H1 (cell line): ENCODE measurements around the gene RNF212. TPM values are rescaled to one million over a fixed set of nuclear protein-coding genes. Genes with fewer than 3 reads are reported as not detected.

Experiments used
- CTCF ChIA-PET: fragments of 300-600 bp; sonication (Branson Sonifier 250); formaldehyde crosslinking; loops from one replicate; lab custom pipeline; 2021; ENCODE audit not compliant: partially characterized antibody; lab: Charles Lee
- POLR2A ChIA-PET: fragments of 300-600 bp; sonication (Branson Sonifier 250); formaldehyde crosslinking; loops from one replicate; lab custom pipeline; 2021; ENCODE audit warnings: inconsistent platforms; ENCODE audit not compliant: partially characterized antibody; lab: Charles Lee
- DNase-seq, 2 experiments: peaks; one replicate each; pipeline versions ENCODE4 v3.0.0 to v3.0.0-alpha.2; 2010 to 2022; ENCODE audit warnings: low spot score in 2 of 2, low read depth in 1 of 2, mixed read lengths in 1 of 2
- FAIRE-seq: peaks from 2 replicates; lab custom pipeline; 2011; peaks lifted over from hg19 to GRCh38; lab: Jason Lieb, UNC
- H2AFZ ChIP-seq: 2 replicates; pipeline ENCODE4 v1.8.1; 2012; ENCODE audit warnings: low read length, inconsistent platforms
- H2AK5ac ChIP-seq: 2 replicates; pipeline ENCODE4 v1.6.1; 2013; ENCODE audit warnings: low read depth, low read length
- H2BK120ac ChIP-seq: replicated peaks from 2 replicates; pipeline ENCODE3; 2013; ENCODE audit warnings: low read depth, low read length, inconsistent platforms
- H2BK12ac ChIP-seq: 2 replicates; pipeline ENCODE4 v1.6.1; 2013; ENCODE audit warnings: low read depth, low read length
- H2BK15ac ChIP-seq: 2 replicates; pipeline ENCODE4 v1.6.1; 2013; ENCODE audit warnings: low read length
- H2BK20ac ChIP-seq: 2 replicates; pipeline ENCODE4 v1.6.1; 2013; ENCODE audit warnings: low read length
- H2BK5ac ChIP-seq: 2 replicates; pipeline ENCODE4 v1.6.1; 2013; ENCODE audit warnings: low read depth, low read length
- H3K14ac ChIP-seq: 2 replicates; pipeline ENCODE4 v1.6.1; 2013; ENCODE audit warnings: inconsistent platforms; ENCODE audit not compliant: insufficient read length
- H3K18ac ChIP-seq: 2 replicates; pipeline ENCODE4 v1.6.1; 2013; ENCODE audit warnings: low read length; ENCODE audit errors: extremely low read depth
- H3K23ac ChIP-seq: 2 replicates; pipeline ENCODE4 v1.6.1; 2013; ENCODE audit warnings: inconsistent platforms; ENCODE audit not compliant: insufficient read length
- H3K23me2 ChIP-seq: 2 replicates; pipeline ENCODE4 v1.6.1; 2013; ENCODE audit warnings: low read depth, low read length
- H3K27ac ChIP-seq: 2 replicates; pipeline ENCODE4 v1.6.1; 2011; ENCODE audit warnings: low read depth, low read length, inconsistent platforms
- H3K27me3 ChIP-seq, 4 experiments: replicated peaks in 1 of 4; 1 replicate in 1 of 4; 2 replicates in 3 of 4; pipeline versions ENCODE4 v1.6.1 to v1.8.1; 2011 to 2013; ENCODE audit warnings: low read length in 3 of 4, mild to moderate bottlenecking in 3 of 4, inconsistent platforms in 2 of 4, mixed read lengths in 2 of 4, moderate library complexity in 1 of 4; ENCODE audit not compliant: control insufficient read depth in 3 of 4, insufficient read depth in 3 of 4; ENCODE audit errors: extremely low read depth in 1 of 4
- H3K36me3 ChIP-seq, 4 experiments: 2 replicates each; pipeline versions ENCODE4 v1.6.1 to v1.8.1; 2011 to 2013; ENCODE audit warnings: mild to moderate bottlenecking in 4 of 4, low read length in 3 of 4, moderate library complexity in 2 of 4, control low read depth in 1 of 4, inconsistent platforms in 1 of 4; ENCODE audit not compliant: insufficient read depth in 4 of 4, control insufficient read depth in 2 of 4
- H3K4ac ChIP-seq: replicated peaks from 2 replicates; pipeline ENCODE3; 2013; ENCODE audit warnings: low read length, low read depth, mixed read lengths, inconsistent platforms; ENCODE audit not compliant: insufficient read length
- H3K4me1 ChIP-seq, 4 experiments: replicated peaks in 1 of 4; 1 replicate in 1 of 4; 2 replicates in 3 of 4; pipeline versions ENCODE4 v1.6.1 to v1.8.1; 2011 to 2013; ENCODE audit warnings: low read length in 3 of 4, inconsistent platforms in 2 of 4, mixed read lengths in 1 of 4; ENCODE audit not compliant: insufficient read depth in 4 of 4, control insufficient read depth in 3 of 4
- H3K4me2 ChIP-seq, 2 experiments: 2 replicates each; pipeline versions ENCODE4 v1.6.1 to v1.8.1; 2011 to 2013; ENCODE audit warnings: low read depth in 2 of 2, low read length in 2 of 2, control low read depth in 1 of 2, inconsistent platforms in 1 of 2, mild to moderate bottlenecking in 1 of 2; ENCODE audit not compliant: insufficient read depth in 1 of 2
- H3K4me3 ChIP-seq, 4 experiments: fragments of 200-600, 300-600 bp in 1 of 4; sonication (generic), shearing (Covaris generic), sonication (Bioruptor Twin) in 1 of 4; 2 replicates each; pipeline versions ENCODE4 v1.5.1 to v1.8.1; 2011 to 2016; ENCODE audit warnings: low read length in 4 of 4, low read depth in 3 of 4, control low read depth in 2 of 4, inconsistent platforms in 2 of 4, mild to moderate bottlenecking in 2 of 4, mixed read lengths in 1 of 4, moderate library complexity in 1 of 4; ENCODE audit not compliant: insufficient read depth in 2 of 4; ENCODE audit errors: extremely low read depth in 1 of 4
- H3K56ac ChIP-seq: replicated peaks from 2 replicates; pipeline ENCODE3; 2013; ENCODE audit warnings: low read depth, mild to moderate bottlenecking, mixed read lengths, low read length, inconsistent platforms; ENCODE audit not compliant: insufficient read length
- H3K79me1 ChIP-seq: 2 replicates; pipeline ENCODE4 v1.6.1; 2013; ENCODE audit warnings: low read depth, low read length, control low read depth
- H3K79me2 ChIP-seq, 2 experiments: 2 replicates each; pipeline versions ENCODE4 v1.6.1 to v1.8.1; 2012 to 2013; ENCODE audit warnings: low read length in 2 of 2, mild to moderate bottlenecking in 2 of 2, inconsistent platforms in 1 of 2; ENCODE audit not compliant: insufficient read depth in 2 of 2, control insufficient read depth in 1 of 2
- H3K9ac ChIP-seq, 4 experiments: replicated peaks in 1 of 4; 1 replicate in 1 of 4; 2 replicates in 3 of 4; pipeline versions ENCODE4 v1.6.1 to v1.8.1; 2011 to 2013; ENCODE audit warnings: low read depth in 3 of 4, low read length in 3 of 4, control low read depth in 2 of 4, mild to moderate bottlenecking in 2 of 4, moderate library complexity in 2 of 4, inconsistent platforms in 1 of 4; ENCODE audit errors: extremely low read depth in 1 of 4
- H3K9me3 ChIP-seq, 2 experiments: 2 replicates each; pipeline versions ENCODE4 v1.6.1 to v1.8.1; 2012 to 2013; ENCODE audit warnings: mild to moderate bottlenecking in 2 of 2, moderate library complexity in 2 of 2, control low read depth in 1 of 2, inconsistent platforms in 1 of 2, low read depth in 1 of 2, low read length in 1 of 2, mixed read lengths in 1 of 2; ENCODE audit not compliant: insufficient read depth in 2 of 2
- H4K20me1 ChIP-seq, 2 experiments: replicated peaks in 1 of 2; 2 replicates each; pipeline versions ENCODE3 to v1.8.1; 2011 to 2013; ENCODE audit warnings: inconsistent platforms in 2 of 2, low read length in 2 of 2, mild to moderate bottlenecking in 1 of 2; ENCODE audit not compliant: insufficient read depth in 2 of 2, control insufficient read depth in 1 of 2
- H4K5ac ChIP-seq: 2 replicates; pipeline ENCODE4 v1.6.1; 2013; ENCODE audit warnings: low read length, low read depth, mixed read lengths, inconsistent platforms; ENCODE audit not compliant: insufficient read length
- H4K8ac ChIP-seq: 2 replicates; pipeline ENCODE4 v1.8.0; 2013; ENCODE audit warnings: mild to moderate bottlenecking, moderate library complexity, low read length, inconsistent platforms; ENCODE audit not compliant: insufficient read depth; ENCODE audit errors: extremely low read depth
- H4K91ac ChIP-seq: replicated peaks from 2 replicates; pipeline ENCODE3; 2013; ENCODE audit warnings: low read length, mixed read lengths, inconsistent platforms; ENCODE audit not compliant: insufficient read length
- CHD1 ChIP-seq: IDR thresholded peaks from 2 replicates; pipeline ENCODE4 v1.6.1; 2012; ENCODE audit warnings: low read depth, low read length, improper control_type of control experiment
- CHD2 ChIP-seq: IDR thresholded peaks from 2 replicates; pipeline ENCODE4 v1.6.1; 2012; ENCODE audit warnings: low read length, improper control_type of control experiment
- NRF1 ChIP-seq: IDR thresholded peaks from 2 replicates; pipeline ENCODE4 v1.6.1; 2011; ENCODE audit warnings: mild to moderate bottlenecking, low read depth, low read length, improper control_type of control experiment
- POLR2A ChIP-seq, 2 experiments: IDR thresholded peaks; 1 replicate in 1 of 2; 2 replicates in 1 of 2; pipeline ENCODE4 v1.6.1; 2011; ENCODE audit warnings: low read depth in 2 of 2, low read length in 2 of 2, mild to moderate bottlenecking in 2 of 2; ENCODE audit errors: control extremely low read depth in 1 of 2
- RAD21 ChIP-seq, 2 experiments: IDR thresholded peaks in 1 of 2; conservative IDR thresholded peaks in 1 of 2; 2 replicates each; pipeline ENCODE4 v1.6.1; 2011; ENCODE audit warnings: low read depth in 2 of 2, low read length in 2 of 2, improper control_type of control experiment in 1 of 2, inconsistent platforms in 1 of 2, mild to moderate bottlenecking in 1 of 2, moderate library complexity in 1 of 2
- SP4 ChIP-seq: IDR thresholded peaks from 2 replicates; pipeline ENCODE4 v1.6.1; 2012; ENCODE audit warnings: low read length, inconsistent platforms
- SRF ChIP-seq: IDR thresholded peaks from 2 replicates; pipeline ENCODE4 v1.6.1; 2011; ENCODE audit warnings: mild to moderate bottlenecking, low read depth, low read length, moderate library complexity
- TAF7 ChIP-seq: optimal IDR thresholded peaks from 2 replicates; pipeline ENCODE3; 2011; ENCODE audit warnings: low read depth, mild to moderate bottlenecking, inconsistent platforms, low read length, moderate library complexity, borderline replicate concordance
- TCF12 ChIP-seq: IDR thresholded peaks from 2 replicates; pipeline ENCODE4 v1.6.1; 2011; ENCODE audit warnings: low read depth, mild to moderate bottlenecking, low read length
- WGBS, 2 experiments: shearing (Covaris generic) in 1 of 2; methylation state at CpG; one replicate each; pipeline versions ENCODE4 v1.1.6 to v1.1.7; 2013 to 2015; ENCODE audit warnings: low lambda C conversion rate in 2 of 2, mixed read lengths in 2 of 2, inconsistent platforms in 1 of 2, low coverage in 1 of 2, missing lambda C conversion rate in 1 of 2; ENCODE audit not compliant: insufficient replicate concordance in 2 of 2, insufficient coverage in 1 of 2, insufficient read length in 1 of 2; ENCODE audit errors: extremely low coverage in 1 of 2, missing lambda C conversion rate in 1 of 2; 5-methylcytosine and 5-hydroxymethylcytosine counted together
- polyA plus RNA-seq, 7 experiments: library from polyadenylated mRNA; depleted of rRNA in 3 of 7; stranded (reverse) in 5 of 7; unstranded in 2 of 7; fragments of >200 nt in 5 of 7; fragments of 200-250 nt in 2 of 7; gene quantifications; 1 replicate in 5 of 7; 2 replicates in 1 of 7; 4 replicates in 1 of 7; pipeline versions ENCODE4 v1.2.1 to v1.2.3, GENCODE V29; 2011 to 2013; ENCODE audit warnings: missing spikeins in 2 of 7, mixed read lengths in 2 of 7
- total RNA-seq: library from RNA; stranded (reverse); fragmentation: NEBNext Ultra II Directional; extraction: Animal tissue kit (Norgen Biotek cat#: 25700); gene quantifications from 2 replicates; pipeline ENCODE4 v1.2.1, GENCODE V29; 2021

RNF212 gene
- total and polyA plus RNA-seq, 2 of the 8 experiments (the other 6 are each of a cell fraction or from before 2014, with no cell fraction given): 3.4 to 5.4 TPM

DNA sequence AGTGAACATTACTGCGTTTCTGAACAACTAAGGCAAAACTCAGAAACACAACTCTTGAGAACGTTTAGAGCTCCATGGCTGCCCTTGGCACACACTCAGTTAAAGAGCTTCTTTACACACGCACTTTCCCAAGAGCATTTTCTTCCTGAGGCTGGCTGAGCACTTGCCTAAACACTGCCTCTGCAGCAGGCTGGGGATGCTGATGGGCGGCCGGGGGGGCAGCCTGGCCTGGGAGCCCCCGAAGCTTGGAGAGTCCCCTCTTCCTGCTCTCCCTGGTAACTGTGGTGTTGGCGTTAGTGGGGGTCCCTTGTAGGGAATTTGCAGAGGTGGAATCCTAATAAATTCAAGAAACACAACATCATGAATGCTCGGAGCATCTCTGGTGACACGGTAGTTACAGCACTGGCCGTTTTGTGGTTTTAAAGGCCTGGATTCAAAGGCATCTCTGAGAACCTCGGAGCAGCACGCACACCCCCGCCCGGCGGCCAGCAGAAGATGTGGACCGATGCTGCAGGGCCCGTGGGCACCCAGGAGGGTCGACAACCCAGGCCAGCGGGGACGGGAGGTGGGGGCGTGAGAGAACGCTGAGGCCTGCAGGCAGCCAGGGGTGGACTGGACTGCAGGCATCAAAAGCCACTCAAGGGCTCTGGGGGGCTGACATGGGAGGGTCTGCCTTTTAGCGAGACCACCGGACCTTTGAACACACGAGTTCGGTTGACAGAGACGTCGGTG, 56.5 kb downstream of the RNF212 start:
- no peak overlapping the region for H2AFZ ChIP-seq
- H3K56ac ChIP-seq: no peak overlapping the region
- H3K18ac ChIP-seq: no peak overlapping the region
- FAIRE-seq (no peak), DNase-seq (no peak)
- peaks cover 0 to 7% (median 4%) of the 10 kb centered on the region in 4 experiments; a peak in 2 of 7 replicates for H3K4me1 ChIP-seq
- no peak overlapping the region for H3K14ac ChIP-seq
- H3K4me2 ChIP-seq: no peak overlapping the region
- no peak overlapping the region for H2BK120ac ChIP-seq
- H2BK12ac ChIP-seq: no peak overlapping the region
- H2BK5ac ChIP-seq: no peak overlapping the region
- H4K91ac ChIP-seq: no peak overlapping the region
- H3K9ac ChIP-seq: no peak overlapping the region
- peaks cover 0 to 20% (median 13%) of the 10 kb centered on the region in 4 experiments; a peak in 6 of 7 replicates for H3K27me3 ChIP-seq
- POLR2A ChIA-PET: interaction anchor here (1.5 kb wide), 1 partner anchor 9 kb away, joined by 5 read pairs; no protein-coding TSS in a partner anchor
- no peak overlapping the region for H2AK5ac ChIP-seq
- no peaks in the 10 kb centered on the region for H3K79me1 ChIP-seq
- no peaks in the 10 kb centered on the region for H3K36me3 ChIP-seq
- H2BK20ac ChIP-seq: no peak overlapping the region
- H3K4me3 ChIP-seq: no peak overlapping the region
- 86% methylated on average over 25 of the region's 28 CpGs; no CpG with 5 or more reads in 1 of the 2 experiments for WGBS, 2 experiments
- H3K79me2 ChIP-seq: no peaks in the 10 kb centered on the region
- H3K23ac ChIP-seq: no peak overlapping the region
- H2BK15ac ChIP-seq: no peak overlapping the region
- H3K27ac ChIP-seq: no peak overlapping the region
- no peak overlapping the region for H3K4ac ChIP-seq
- H3K23me2 ChIP-seq: no peaks in the 10 kb centered on the region
- H4K5ac ChIP-seq: no peak overlapping the region
- H3K9me3 ChIP-seq: no peaks in the 10 kb centered on the region
- peaks cover 0 to 2% of the 10 kb centered on the region in 2 experiments for H4K20me1 ChIP-seq
- H4K8ac ChIP-seq: no peak overlapping the region
- CTCF ChIA-PET: interaction anchor here (1.2 to 2.7 kb wide), 4 partner anchors 9 to 48 kb away, joined by 3 to 12 read pairs (median 5); no protein-coding TSS in a partner anchor
- no peak for TF ChIP-seq TCF12
- TF ChIP-seq CHD2: no peak
- no peak for TF ChIP-seq RAD21 (IDR thresholded peaks at IDR 0.05 in 1 of 2, conservative IDR thresholded peaks at IDR 0.05 in 1 of 2; ENCODE audit: low read depth in 2 of 2, low read length in 2 of 2)
- TF ChIP-seq TAF7: no peak
- no peak for TF ChIP-seq CHD1
- TF ChIP-seq SP4: no peak
- no peak for TF ChIP-seq POLR2A (IDR thresholded peaks at IDR 0.05; ENCODE audit: control extremely low read depth in 1 of 2, low read depth in 2 of 2, low read length in 2 of 2)
- TF ChIP-seq SRF: no peak
- TF ChIP-seq NRF1: no peak
